WERI-Rb-1 (cell line): ENCODE data around the gene C2orf72.
"Not testable (repeated sequence)": the region's sequence is repeated elsewhere in the genome, so short reads cannot be mapped to it uniquely, and the experiment has no call there.

Source experiments
- DNase-seq: peaks from one replicate; pipeline ENCODE4 v3.0.0-alpha.2; 2020
- H3K27ac ChIP-seq: fragments of 250-450 bp; sonication (Bioruptor Pico); 2 replicates; pipeline ENCODE4 v1.5.1; 2020; ENCODE audit warnings: mild to moderate bottlenecking, moderate library complexity
- H3K27me3 ChIP-seq: fragments of 250-450 bp; sonication (Bioruptor Pico); 2 replicates; pipeline ENCODE4 v1.5.1; 2021; ENCODE audit warnings: mild to moderate bottlenecking, low read depth, moderate library complexity; ENCODE audit not compliant: insufficient read depth, severe bottlenecking
- H3K36me3 ChIP-seq: fragments of 250-450 bp; sonication (Bioruptor Pico); 2 replicates; pipeline ENCODE4 v1.5.1; 2020; ENCODE audit warnings: mild to moderate bottlenecking, moderate library complexity
- H3K4me3 ChIP-seq: 2 replicates; pipeline ENCODE4 v1.5.1; 2011; ENCODE audit warnings: low read depth, mild to moderate bottlenecking, control low read depth, low read length
- H3K9me3 ChIP-seq: fragments of 250-450 bp; sonication (Bioruptor Pico); 2 replicates; pipeline ENCODE4 v1.5.1; 2021; ENCODE audit warnings: mild to moderate bottlenecking, moderate library complexity; ENCODE audit not compliant: severe bottlenecking
- CTCF ChIP-seq: IDR thresholded peaks from 2 replicates; pipeline ENCODE4 v1.5.1; 2011; ENCODE audit warnings: low read depth, mild to moderate bottlenecking, control low read depth, inconsistent platforms, low read length

Gene C2orf72

GRCh38 chr2:231015926-231016325 lies 21.4 kb upstream of the C2orf72 start:
- Histone ChIP-seq H3K9me3 (no peaks in the 10 kb centered on the region), H3K27ac (no peak overlapping the region), H3K4me3 (no peak overlapping the region), H3K27me3 (no peaks in the 10 kb centered on the region), H3K36me3 (no peaks in the 10 kb centered on the region)
- no peak for TF ChIP-seq CTCF
- DNase-seq, result no peak

GRCh38 chr2:231016566-231017230 lies 20.6 kb upstream of the C2orf72 start:
- Histone ChIP-seq H3K36me3 (no peaks in the 10 kb centered on the region), H3K27ac (no peak overlapping the region), H3K9me3 (no peaks in the 10 kb centered on the region), H3K27me3 (no peaks in the 10 kb centered on the region), H3K4me3 (no peak overlapping the region)
- no peak for DNase-seq
- no peak for TF ChIP-seq CTCF

- no peak overlapping the region for H3K27ac ChIP-seq
- no peak overlapping the region for H3K4me3 ChIP-seq
- H3K27me3 ChIP-seq, result no peaks in the 10 kb centered on the region
- H3K36me3 ChIP-seq, result no peaks in the 10 kb centered on the region
- no peak for TF ChIP-seq CTCF
- no peaks in the 10 kb centered on the region for H3K9me3 ChIP-seq
- no peak for DNase-seq
Observed at GRCh38 chr2:231017231-231017598, 20.1 kb upstream of the C2orf72 start.

- no peak overlapping the region for H3K4me3 ChIP-seq
- H3K27ac ChIP-seq, result no peak overlapping the region
- H3K36me3 ChIP-seq, result no peaks in the 10 kb centered on the region
- no peaks in the 10 kb centered on the region for H3K27me3 ChIP-seq
- TF ChIP-seq CTCF, result no peak
- H3K9me3 ChIP-seq, result no peaks in the 10 kb centered on the region
- no peak for DNase-seq
Observed at GRCh38 chr2:231018184-231018583, 19.1 kb upstream of the C2orf72 start.

GRCh38 chr2:231025059-231025458 lies 12.3 kb upstream of the C2orf72 start:
- not testable (repeated sequence) for H3K27me3 ChIP-seq, H3K9me3 ChIP-seq, H3K4me3 ChIP-seq, H3K27ac ChIP-seq, DNase-seq, H3K36me3 ChIP-seq

GRCh38 chr2:231028889-231029288 lies 8.4 kb upstream of the C2orf72 start:
- Histone ChIP-seq H3K9me3 (no peaks in the 10 kb centered on the region), H3K27me3 (no peaks in the 10 kb centered on the region), H3K27ac (no peak overlapping the region), H3K36me3 (no peaks in the 10 kb centered on the region), H3K4me3 (no peak overlapping the region)
- DNase-seq, result no peak
- no peak for TF ChIP-seq CTCF
